ENCODE data around the gene SLX4IP. TPM values are rescaled to one million over a fixed set of nuclear protein-coding genes. Genes with fewer than 3 reads are reported as not detected.

SLX4IP gene
- total RNA-seq, 1 donor from 2014 or later: 5.4 TPM

GRCh38 chr20:10467681-10468339 lies 32.7 kb downstream of the SLX4IP start:
- peaks cover 42% of the 10 kb centered on the region for H3K4me1 Mint-ChIP-seq (ENCODE audit: low read depth)
- H3K36me3 Mint-ChIP-seq (ENCODE audit: low read depth): peaks cover 2% of the 10 kb centered on the region
- H3K9me3 Mint-ChIP-seq (ENCODE audit: low read depth): peaks cover 7% of the 10 kb centered on the region
- no peak for TF ChIP-seq CTCF (IDR thresholded peaks at IDR 0.05)
- no peak overlapping the region for H3K4me3 Mint-ChIP-seq (ENCODE audit: unreplicated experiment)
- no peaks in the 10 kb centered on the region for H3K27me3 Mint-ChIP-seq (ENCODE audit: low read depth)
- peak overlapping the region; percentile 79 for H3K27ac Mint-ChIP-seq (ENCODE audit: unreplicated experiment)
- DNase-seq (ENCODE audit: low spot score): no peak

- Mint-ChIP-seq H3K27me3 (ENCODE audit: low read depth) (no peaks in the 10 kb centered on the region), H3K36me3 (ENCODE audit: low read depth) (peaks cover 2% of the 10 kb centered on the region), H3K4me3 (ENCODE audit: unreplicated experiment) (no peak overlapping the region), H3K27ac (ENCODE audit: unreplicated experiment) (peak overlapping the region; percentile 79), H3K9me3 (ENCODE audit: low read depth) (peaks cover 2% of the 10 kb centered on the region), H3K4me1 (ENCODE audit: low read depth) (peaks cover 48% of the 10 kb centered on the region)
- TF ChIP-seq CTCF (IDR thresholded peaks at IDR 0.05): no peak
- no peak for DNase-seq (ENCODE audit: low spot score)
Observed at GRCh38 chr20:10468340-10468845, 33.3 kb downstream of the SLX4IP start.

- H3K36me3 Mint-ChIP-seq (ENCODE audit: low read depth): peaks cover 2% of the 10 kb centered on the region
- no peaks in the 10 kb centered on the region for H3K27me3 Mint-ChIP-seq (ENCODE audit: low read depth)
Observed at GRCh38 chr20:10469056-10469455, 34.0 kb downstream of the SLX4IP start.

GRCh38 chr20:10469599-10469998 lies 34.5 kb downstream of the SLX4IP start:
- Mint-ChIP-seq H3K4me1 (ENCODE audit: low read depth) (peaks cover 50% of the 10 kb centered on the region), H3K4me3 (ENCODE audit: unreplicated experiment) (no peak overlapping the region), H3K27ac (ENCODE audit: unreplicated experiment) (peak overlapping the region; percentile 47), H3K36me3 (ENCODE audit: low read depth) (peaks cover 2% of the 10 kb centered on the region), H3K27me3 (ENCODE audit: low read depth) (no peaks in the 10 kb centered on the region), H3K9me3 (ENCODE audit: low read depth) (peaks cover 2% of the 10 kb centered on the region)
- DNase-seq (ENCODE audit: low spot score): no peak
- TF ChIP-seq CTCF (IDR thresholded peaks at IDR 0.05): peak; percentile 90

More at GRCh38 chr20:10469056-10469455, 34.0 kb downstream of the SLX4IP start:
- H3K27ac Mint-ChIP-seq (ENCODE audit: unreplicated experiment): no peak overlapping the region
- peaks cover 2% of the 10 kb centered on the region for H3K9me3 Mint-ChIP-seq (ENCODE audit: low read depth)
- no peak for DNase-seq (ENCODE audit: low spot score)
- no peak overlapping the region for H3K4me3 Mint-ChIP-seq (ENCODE audit: unreplicated experiment)
- H3K4me1 Mint-ChIP-seq (ENCODE audit: low read depth): peaks cover 50% of the 10 kb centered on the region
- no peak for TF ChIP-seq CTCF (IDR thresholded peaks at IDR 0.05)

GRCh38 chr20:10470276-10470675 lies 35.2 kb downstream of the SLX4IP start:
- Mint-ChIP-seq H3K27me3 (ENCODE audit: low read depth) (no peaks in the 10 kb centered on the region), H3K36me3 (ENCODE audit: low read depth) (no peaks in the 10 kb centered on the region), H3K4me3 (ENCODE audit: unreplicated experiment) (no peak overlapping the region), H3K9me3 (ENCODE audit: low read depth) (peaks cover 2% of the 10 kb centered on the region), H3K4me1 (ENCODE audit: low read depth) (peaks cover 50% of the 10 kb centered on the region), H3K27ac (ENCODE audit: unreplicated experiment) (peak overlapping the region; percentile 47)
- DNase-seq (ENCODE audit: low spot score): no peak
- TF ChIP-seq CTCF (IDR thresholded peaks at IDR 0.05): no peak

All from chondrocyte (in vitro differentiated cells).